ENCODE data around the gene UVRAG.
"Not testable (repeated sequence)": the region's sequence is repeated elsewhere in the genome, so short reads cannot be mapped to it uniquely, and the experiment has no call there.

UVRAG gene

DNA sequence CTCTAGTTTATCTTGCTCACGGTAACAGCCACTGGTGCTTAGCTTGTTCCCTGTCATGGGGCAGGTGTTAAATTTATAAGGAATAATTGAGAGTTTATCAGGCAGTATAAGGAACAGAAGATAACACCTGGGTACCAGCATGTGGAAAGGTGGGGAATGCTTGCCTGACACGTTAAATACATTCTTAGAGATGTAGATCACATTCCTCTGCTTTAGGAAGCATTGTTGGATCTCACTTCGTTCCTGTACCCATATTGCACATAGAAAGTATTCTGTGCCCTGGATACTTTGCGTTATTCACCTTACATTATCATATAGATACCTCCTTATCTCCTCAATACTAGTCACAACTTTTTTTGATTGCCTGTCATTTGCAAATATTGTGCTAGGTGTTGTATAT is 114.7 kb downstream of the UVRAG start:
- no peak for TF ChIP-seq GATA1 (IDR thresholded peaks at IDR 0.05; ENCODE audit: low read depth, low read length)
- TF ChIP-seq POLR2A (IDR thresholded peaks at IDR 0.05; ENCODE audit: low read length): no peak
- DNase-seq: no peak

DNA sequence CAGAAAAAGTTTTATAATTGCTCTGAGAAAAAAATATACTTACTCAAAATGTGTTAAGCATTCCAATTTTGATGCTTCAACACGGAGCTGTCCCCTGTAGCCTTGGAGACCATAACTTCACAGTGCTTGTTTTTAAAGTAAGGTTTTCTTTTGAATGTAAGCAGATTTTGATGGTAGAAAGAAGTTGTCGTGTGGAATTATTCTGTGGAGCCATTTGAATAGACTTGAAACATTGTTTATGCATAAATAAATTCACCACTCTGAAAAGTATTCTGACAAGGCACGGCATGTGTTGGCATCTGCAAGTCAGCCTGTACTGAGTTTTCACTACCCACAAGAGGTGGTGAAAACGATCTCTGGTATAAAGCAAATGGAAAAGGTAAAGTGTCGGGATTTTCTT is 115.5 kb downstream of the UVRAG start:
- TF ChIP-seq GATA1 (IDR thresholded peaks at IDR 0.05; ENCODE audit: low read depth, low read length): no peak
- TF ChIP-seq POLR2A (IDR thresholded peaks at IDR 0.05; ENCODE audit: low read length): no peak
- DNase-seq: no peak

DNA sequence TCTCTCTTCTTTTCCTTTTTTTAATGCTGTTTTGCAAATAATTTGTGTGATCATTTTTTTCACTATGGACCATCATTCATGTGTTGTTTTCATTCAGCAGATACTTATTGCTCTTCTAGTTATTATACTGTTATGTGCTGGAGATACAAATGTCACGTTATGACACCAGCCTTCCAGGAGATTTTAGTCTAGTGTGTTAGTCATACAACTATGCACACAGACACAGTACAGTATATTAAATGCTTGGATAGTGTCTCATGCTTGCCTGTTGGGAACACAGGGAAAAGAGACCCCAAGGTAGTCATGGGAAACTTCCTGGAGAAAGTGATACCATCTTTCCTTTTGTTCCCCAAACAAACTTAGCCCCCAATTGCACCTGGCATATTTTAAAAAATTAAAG is 116.1 kb downstream of the UVRAG start:
- no peak for DNase-seq
- no peak for TF ChIP-seq POLR2A (IDR thresholded peaks at IDR 0.05; ENCODE audit: low read length)

DNA sequence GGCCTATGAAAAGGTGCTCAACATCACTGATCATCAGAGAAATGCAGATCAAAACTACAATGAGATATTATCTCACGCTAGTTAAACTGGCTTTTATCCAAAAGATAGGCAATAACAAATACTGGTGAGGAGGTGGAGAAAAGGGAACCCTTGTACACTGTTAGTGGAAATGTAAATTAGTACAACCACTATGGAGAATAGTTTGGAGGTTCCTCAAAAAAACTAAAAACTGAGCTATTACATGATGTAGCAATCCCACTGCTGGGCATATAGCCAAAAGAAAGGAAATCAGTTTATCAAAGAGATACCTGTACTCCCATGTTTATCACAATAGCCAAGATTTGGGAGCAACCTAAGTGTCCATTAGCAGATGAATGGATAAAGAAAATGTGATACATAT is 118.7 kb downstream of the UVRAG start:
- DNase-seq: not testable (repeated sequence)

DNA sequence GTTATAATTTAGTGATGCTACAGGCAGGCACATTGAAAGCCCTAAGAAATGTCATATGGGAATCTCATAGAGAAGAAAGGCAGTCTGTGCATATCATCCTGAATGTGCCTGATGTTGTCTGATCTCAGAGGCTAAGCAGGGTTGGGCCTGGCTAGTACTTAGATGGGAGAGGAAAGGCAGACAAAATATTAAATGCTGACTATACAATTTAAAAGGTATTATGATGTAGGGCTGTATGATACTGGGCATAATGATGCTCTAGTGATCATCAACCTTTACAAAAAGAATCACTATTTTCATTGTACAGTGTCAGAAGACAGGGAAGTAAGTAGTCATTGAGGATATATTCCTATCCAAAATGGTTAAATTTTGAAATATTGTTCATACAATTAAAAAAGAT is 119.8 kb downstream of the UVRAG start:
- DNase-seq: no peak
- no peak for TF ChIP-seq GATA1 (IDR thresholded peaks at IDR 0.05; ENCODE audit: low read depth, low read length)
- no peak for TF ChIP-seq POLR2A (IDR thresholded peaks at IDR 0.05; ENCODE audit: low read length)

DNA sequence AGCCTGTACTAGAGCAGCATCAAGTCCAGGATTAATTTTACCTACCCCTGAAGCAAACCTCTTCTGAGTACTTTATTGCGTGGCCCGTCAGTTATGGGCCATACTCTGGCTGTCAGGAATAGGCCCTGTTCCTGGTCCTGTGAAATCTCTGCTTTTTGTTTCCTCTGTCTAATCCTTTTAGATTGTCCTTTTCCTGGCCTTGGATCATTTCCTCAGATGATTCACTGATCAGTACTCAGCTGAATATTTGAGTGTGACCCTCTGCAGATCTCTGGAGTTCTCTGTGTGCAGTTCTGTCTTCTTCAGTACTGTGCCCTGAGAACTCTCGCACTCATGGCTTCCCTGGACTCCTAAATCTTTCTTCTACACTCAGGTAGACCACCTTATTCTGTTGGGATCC is 123.5 kb downstream of the UVRAG start:
- DNase-seq: no peak
- no peak for TF ChIP-seq GATA1 (IDR thresholded peaks at IDR 0.05; ENCODE audit: low read depth, low read length)
- TF ChIP-seq POLR2A (IDR thresholded peaks at IDR 0.05; ENCODE audit: low read length): no peak

DNA sequence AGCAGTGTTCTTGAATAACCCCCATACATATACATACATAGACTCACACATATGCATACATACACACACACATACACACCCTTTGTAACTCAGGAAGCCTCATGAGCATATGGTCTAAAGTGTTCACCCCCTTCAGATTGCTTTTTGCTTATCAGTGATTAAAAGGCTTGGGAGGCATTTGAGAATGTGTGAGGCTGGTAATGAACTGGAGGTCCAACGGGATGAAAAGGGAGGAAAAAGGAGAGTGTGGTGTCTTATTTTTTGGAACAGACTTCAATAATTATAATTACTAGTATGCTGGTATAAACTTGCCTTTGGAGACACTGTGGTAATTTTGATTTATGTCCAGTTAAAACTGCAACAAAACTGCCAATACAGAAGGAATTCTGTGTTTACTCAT is 124.5 kb downstream of the UVRAG start:
- TF ChIP-seq POLR2A (IDR thresholded peaks at IDR 0.05; ENCODE audit: low read length): no peak
- no peak for TF ChIP-seq GATA1 (IDR thresholded peaks at IDR 0.05; ENCODE audit: low read depth, low read length)
- DNase-seq: no peak

DNA sequence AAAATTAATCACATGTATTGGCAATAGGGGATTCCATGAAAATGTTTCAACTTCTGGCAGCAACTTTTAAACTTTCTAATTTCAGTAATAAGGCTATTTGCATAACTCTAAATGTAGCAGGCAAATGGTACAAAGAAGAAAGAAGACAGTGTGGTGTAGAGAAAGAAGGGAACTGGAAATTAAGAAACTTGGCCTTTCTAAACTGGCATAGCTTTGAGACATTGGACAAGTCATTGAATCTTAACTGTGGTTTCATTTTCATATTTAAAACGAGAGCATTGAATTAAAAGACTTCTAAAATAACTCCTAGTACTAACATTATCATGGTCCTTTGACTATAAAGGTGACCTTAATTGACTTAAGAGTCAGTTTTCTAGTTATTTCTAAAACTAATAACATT is 125.0 kb downstream of the UVRAG start:
- TF ChIP-seq POLR2A (IDR thresholded peaks at IDR 0.05; ENCODE audit: low read length) (no peak), GATA1 (IDR thresholded peaks at IDR 0.05; ENCODE audit: low read depth, low read length) (no peak)
- DNase-seq: no peak

DNA sequence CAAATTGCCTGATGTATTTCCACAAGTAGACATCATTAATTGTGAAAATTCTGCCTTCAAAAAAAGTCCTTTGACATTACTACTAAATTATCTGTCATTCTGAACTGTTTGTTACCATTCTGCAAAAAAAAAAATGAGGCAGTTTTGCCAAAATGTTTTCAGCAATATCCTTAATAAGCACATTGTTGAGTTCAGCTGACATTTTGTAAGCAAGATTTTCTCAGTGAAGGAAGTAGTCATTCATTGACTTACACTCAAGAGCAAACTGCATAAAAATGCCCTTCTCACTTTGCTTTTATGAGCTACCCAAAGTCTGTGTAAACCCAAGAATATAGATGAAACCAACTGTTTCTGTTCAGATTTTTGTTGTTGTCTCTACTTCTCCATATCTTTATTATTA is 125.9 kb downstream of the UVRAG start:
- TF ChIP-seq GATA1 (IDR thresholded peaks at IDR 0.05; ENCODE audit: low read depth, low read length) (no peak), POLR2A (IDR thresholded peaks at IDR 0.05; ENCODE audit: low read length) (no peak)
- no peak for DNase-seq

DNA sequence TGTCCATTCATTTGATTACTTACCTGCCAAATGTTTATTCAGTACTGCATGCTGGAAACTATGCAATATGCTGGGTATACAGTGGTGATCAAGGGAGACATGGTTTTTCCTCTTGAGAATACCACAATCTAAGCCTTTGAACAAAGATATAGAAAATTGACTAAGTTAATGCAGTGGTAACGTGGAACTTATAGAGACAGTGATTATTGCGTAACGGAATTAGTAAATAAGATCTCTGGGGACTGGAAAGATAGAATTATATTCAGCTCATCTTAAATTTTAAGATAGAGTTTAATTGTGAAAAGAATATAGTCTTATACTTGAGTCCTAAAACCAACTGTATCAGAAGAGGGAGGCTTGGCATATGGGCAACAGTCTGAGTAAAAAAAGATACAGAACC is 129.5 kb downstream of the UVRAG start:
- no peak for DNase-seq
- TF ChIP-seq POLR2A (IDR thresholded peaks at IDR 0.05; ENCODE audit: low read length): no peak
- TF ChIP-seq GATA1 (IDR thresholded peaks at IDR 0.05; ENCODE audit: low read depth, low read length): no peak

DNA sequence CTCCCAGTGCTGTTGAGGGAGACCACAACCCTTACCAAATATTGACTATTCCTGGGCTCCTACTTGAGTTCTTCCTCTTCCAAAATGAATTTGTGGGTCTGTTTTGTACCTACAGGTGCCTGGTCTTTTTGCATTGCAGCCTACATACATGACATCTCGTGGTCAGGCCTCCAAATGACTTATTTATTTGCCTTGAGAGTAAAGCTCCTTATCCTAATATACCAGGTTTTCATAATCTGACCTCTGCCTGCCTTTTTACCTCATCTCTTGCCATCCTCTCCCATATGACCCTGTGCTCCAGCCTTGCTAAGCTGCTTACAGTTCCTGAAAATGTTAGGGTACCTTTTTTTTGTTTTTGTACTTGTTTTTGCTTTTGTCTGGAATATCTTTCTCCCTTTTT is 130.4 kb downstream of the UVRAG start:
- DNase-seq: no peak
- TF ChIP-seq POLR2A (IDR thresholded peaks at IDR 0.05; ENCODE audit: low read length) (no peak), GATA1 (IDR thresholded peaks at IDR 0.05; ENCODE audit: low read depth, low read length) (no peak)

DNA sequence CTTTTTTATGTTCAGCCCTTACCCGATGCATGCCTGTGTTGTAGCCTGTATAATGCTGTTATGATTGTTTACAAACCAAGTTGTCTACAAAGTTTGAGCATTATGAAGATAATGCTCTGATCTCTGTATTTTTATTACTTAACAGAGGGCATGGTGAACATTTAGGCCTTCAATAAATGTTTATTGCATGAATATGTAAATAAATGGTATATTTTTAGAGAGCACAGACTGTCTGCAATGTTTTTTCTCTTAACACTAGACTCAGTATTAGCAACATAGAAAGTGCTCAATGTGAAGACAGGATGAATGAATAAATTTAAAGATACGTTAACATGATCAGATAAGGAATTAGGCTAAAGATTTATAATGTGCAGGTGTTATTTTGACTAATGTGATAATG is 130.9 kb downstream of the UVRAG start:
- no peak for TF ChIP-seq POLR2A (IDR thresholded peaks at IDR 0.05; ENCODE audit: low read length)
- no peak for TF ChIP-seq GATA1 (IDR thresholded peaks at IDR 0.05; ENCODE audit: low read depth, low read length)

DNA sequence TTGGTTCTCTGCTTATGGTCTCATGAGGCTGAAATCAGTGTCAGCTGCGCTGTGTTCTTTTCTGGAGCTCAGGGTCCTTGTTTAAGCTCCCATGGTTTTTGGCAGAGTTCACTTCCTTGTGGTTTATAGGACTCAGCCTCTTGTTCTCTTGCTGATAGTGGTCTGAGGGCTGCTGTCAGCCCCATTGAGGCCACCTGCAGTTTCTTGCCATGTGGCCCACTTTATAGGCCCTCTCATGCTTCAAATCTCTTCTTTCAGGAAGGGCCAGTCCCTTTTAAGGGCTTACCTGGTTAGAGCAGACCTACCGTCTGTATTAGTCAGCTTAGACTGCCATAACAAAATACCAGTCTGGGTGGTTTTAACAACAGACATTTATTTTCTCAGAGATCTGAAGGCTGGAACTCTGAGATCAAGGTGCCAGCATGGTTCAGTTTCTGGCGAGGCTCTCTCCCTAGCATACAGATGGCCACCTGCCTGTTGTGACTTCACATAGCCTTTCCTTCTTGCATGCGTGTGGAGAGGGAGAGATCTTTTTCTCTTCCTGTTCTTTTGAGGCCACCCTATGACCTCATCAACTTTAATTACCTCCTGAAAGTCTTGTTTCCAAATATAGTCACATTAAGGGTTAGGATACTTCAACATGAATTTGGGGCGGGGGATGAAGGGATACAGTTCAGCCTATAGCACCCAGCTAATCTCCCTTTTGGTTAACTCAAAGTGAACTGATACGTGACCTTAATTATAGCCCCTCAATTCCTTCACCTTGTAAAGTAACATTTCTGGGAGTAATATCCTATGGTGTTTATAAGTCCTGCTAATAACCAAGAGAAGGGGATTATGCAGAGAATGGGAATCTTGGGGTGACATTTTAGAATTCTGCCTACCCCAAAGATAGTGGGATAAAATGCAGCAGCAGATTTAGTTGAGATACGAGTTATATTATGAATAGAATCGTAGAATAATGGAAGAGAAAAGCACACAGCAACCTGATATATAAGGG is 131.8 kb downstream of the UVRAG start:
- no peak for DNase-seq
- TF ChIP-seq GATA1 (IDR thresholded peaks at IDR 0.05; ENCODE audit: low read depth, low read length) (no peak), POLR2A (IDR thresholded peaks at IDR 0.05; ENCODE audit: low read length) (no peak)

More for the DNA sequence above, 130.9 kb downstream of the UVRAG start:
- no peak for DNase-seq

DNA sequence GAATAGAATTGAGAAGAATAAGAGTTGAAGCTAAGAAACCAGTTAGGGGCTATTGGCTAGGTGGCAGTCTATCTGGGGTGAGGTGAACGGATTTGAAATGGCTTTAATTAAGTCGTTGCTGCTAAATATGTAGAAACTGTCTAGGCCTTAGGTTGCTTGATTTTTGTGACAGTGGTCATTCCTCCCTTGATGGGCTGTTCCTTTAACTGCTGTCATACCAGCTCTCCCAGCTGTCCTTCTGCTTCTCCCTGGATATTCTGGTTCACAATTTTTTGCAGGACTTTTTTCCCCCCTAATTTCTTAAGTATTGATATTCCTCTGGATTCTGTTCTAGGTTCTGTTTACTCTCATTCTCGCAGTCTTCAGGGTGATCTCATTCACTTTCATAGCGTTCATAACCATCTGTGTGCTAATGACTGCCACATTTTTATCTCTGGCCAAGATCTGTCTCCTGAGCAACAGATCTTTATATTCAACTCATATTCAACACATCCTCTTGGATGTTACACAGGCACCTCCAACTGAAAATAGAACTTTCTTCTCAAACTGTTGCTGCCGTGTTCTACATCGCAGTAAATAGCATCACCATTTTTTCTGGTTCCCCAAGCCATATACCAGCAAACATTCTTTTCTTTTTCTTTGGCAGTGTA is 134.1 kb downstream of the UVRAG start:
- no peak for DNase-seq
- no peak for TF ChIP-seq POLR2A (IDR thresholded peaks at IDR 0.05; ENCODE audit: low read length)
- TF ChIP-seq GATA1 (IDR thresholded peaks at IDR 0.05; ENCODE audit: low read depth, low read length): no peak

DNA sequence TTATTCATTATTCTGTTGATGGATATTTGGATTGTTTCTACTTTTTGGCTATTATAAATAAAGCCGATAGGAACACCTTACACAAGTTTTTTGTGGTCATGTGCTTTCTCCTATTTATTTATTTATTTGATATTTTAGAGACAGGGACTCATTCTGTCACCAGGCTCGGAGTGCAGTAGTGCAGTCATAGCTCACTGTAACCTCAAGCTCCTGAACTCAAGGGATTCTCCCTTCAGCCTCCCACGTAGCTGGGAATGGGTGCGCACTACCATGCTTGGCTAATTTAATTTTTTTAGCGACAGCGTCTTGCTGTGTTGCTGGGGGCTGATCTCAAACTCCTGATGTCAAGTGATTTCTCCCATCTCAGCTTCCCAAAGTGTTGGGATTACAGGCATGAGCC is 135.1 kb downstream of the UVRAG start:
- no peak for TF ChIP-seq GATA1 (IDR thresholded peaks at IDR 0.05; ENCODE audit: low read depth, low read length)
- TF ChIP-seq POLR2A (IDR thresholded peaks at IDR 0.05; ENCODE audit: low read length): no peak
- DNase-seq: no peak
